COLO829 (cell line): Measurements from ENCODE around the gene ATG16L2.
A peak's percentile ranks its signal among the peaks of the same experiment; 100 is the strongest.

Source experiments
- DNase-seq: peaks from one replicate; pipeline ENCODE4 v3.0.0; 2012; ENCODE audit warnings: low spot score

Gene ATG16L2, protein sequence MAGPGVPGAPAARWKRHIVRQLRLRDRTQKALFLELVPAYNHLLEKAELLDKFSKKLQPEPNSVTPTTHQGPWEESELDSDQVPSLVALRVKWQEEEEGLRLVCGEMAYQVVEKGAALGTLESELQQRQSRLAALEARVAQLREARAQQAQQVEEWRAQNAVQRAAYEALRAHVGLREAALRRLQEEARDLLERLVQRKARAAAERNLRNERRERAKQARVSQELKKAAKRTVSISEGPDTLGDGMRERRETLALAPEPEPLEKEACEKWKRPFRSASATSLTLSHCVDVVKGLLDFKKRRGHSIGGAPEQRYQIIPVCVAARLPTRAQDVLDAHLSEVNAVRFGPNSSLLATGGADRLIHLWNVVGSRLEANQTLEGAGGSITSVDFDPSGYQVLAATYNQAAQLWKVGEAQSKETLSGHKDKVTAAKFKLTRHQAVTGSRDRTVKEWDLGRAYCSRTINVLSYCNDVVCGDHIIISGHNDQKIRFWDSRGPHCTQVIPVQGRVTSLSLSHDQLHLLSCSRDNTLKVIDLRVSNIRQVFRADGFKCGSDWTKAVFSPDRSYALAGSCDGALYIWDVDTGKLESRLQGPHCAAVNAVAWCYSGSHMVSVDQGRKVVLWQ

GRCh38 chr11:72814286-72815109 is at the start of gene ATG16L2:
Gene ATG16L2, plus strand, starts transcription at chr11:72814411. Its CDS starts 35 bp downstream, at chr11:72814446.
- DNase-seq, result peak; percentile 85

GRCh38 chr11:72764503-72764902 is 49.7 kb upstream of the ATG16L2 start:
- DNase-seq, result no peak

DNA sequence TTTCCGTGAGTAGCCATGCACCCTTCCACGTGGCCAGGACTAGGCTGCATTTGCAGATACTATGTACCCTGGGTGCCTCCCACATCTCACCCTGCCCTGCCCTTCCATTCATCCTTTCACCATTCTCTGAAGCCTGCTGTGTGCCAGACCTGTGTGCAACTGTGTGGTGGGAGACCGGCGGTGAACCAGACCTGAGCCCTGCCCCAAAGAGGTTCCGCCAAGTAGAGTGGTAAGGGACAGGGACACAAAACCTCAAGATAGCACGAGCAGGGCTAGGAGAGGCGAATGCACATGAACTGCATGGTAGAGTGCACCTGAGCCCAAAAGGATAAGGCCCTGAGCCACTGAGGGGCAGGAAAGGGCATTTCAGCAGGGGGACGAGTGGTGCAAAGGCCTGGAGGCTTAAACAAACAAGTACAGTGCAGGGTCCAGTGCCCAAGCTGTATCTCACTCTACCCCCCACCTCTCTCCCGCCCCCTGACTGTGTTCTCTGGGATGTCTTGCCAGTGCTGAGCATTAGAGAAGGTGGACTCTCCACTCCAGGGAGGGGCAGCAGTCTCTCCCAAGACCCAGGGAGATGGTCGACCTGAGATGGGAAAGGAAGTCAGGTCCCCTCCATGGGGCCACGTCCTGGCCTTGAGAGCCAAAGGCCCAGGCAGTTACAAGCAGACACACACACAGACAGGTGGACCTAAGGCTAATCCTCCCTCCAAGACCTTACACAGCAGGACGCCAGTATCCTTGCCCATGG is 47.9 kb upstream of the ATG16L2 start:
- no peak for DNase-seq

DNA sequence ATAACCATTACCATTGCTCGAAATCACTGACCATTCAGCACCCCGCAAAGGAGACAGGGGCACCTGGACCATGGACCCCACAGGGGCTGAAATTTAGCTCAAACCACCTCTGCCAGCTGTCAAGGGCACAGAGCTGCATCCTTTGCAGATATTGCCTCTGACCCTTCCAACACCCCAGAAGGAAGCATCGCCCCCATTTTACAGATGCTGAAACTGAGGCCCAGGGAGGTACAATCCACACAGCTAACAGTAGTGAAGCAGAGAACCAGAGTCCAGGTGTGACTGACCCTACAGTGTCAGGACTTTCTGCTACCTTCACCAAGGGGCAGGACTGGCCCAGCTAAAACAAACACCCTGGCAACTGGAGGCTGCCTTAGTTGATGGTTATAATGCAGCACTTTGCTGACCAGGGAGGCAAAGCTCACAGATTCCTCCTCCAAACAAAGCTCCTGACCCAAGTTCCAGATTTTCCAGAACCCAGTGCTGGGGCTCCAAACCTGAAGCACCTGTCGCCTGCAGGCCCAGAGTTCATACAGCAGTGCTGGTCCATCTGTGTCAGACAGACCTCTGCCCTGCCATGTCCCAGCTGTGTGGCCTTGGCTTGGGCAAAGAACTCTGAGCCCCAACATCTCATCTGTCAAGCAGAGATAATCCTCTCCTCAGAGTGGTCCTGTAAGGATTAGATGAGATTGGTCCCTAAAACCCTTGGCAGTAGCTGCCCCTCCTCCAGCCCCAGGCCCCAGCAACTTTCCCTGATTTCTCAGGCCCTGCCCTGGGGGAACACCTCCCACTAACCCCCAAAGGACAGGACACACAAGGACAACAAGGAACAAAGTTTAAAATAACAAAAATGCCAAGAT is 46.8 kb upstream of the ATG16L2 start:
- no peak for DNase-seq

- DNase-seq, result no peak
These were observed 45.6 kb upstream of the ATG16L2 start for GRCh38 chr11:72768581-72768980.

GRCh38 chr11:72769680-72770079 is 44.5 kb upstream of the ATG16L2 start:
- DNase-seq, result no peak

GRCh38 chr11:72770799-72771198 is 43.4 kb upstream of the ATG16L2 start:
- DNase-seq, result no peak

- DNase-seq, result no peak
These were observed 42.7 kb upstream of the ATG16L2 start for GRCh38 chr11:72771507-72771906.

DNA sequence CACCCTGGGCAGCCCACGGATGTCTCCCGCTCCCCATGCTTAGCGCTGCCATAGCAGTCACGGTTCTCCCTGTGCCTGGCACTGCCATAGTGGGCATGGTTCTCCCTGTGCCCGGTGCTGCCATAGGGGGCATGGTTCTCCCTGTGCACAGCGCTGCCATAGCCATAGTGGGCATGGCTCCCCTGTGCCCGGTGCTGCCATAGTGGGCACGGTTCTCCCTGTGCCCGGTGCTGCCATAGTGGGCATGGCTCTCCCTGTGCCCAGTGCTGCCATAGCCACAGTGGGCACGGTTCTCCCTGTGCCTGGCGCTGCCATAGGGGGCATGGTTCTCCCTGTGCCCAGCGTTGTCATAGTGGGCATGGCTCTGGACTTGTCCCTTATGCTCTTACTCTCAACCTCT is 42.2 kb upstream of the ATG16L2 start:
- DNase-seq, result no peak

- DNase-seq, result peak; percentile 33
These were observed 40.9 kb upstream of the ATG16L2 start for GRCh38 chr11:72773291-72773690.

- no peak for DNase-seq
These were observed 40.5 kb upstream of the ATG16L2 start for GRCh38 chr11:72773696-72774095.

- no peak for DNase-seq
These were observed 39.7 kb upstream of the ATG16L2 start for GRCh38 chr11:72774499-72774898.

- no peak for DNase-seq
These were observed 38.7 kb upstream of the ATG16L2 start for GRCh38 chr11:72775288-72776110.

DNA sequence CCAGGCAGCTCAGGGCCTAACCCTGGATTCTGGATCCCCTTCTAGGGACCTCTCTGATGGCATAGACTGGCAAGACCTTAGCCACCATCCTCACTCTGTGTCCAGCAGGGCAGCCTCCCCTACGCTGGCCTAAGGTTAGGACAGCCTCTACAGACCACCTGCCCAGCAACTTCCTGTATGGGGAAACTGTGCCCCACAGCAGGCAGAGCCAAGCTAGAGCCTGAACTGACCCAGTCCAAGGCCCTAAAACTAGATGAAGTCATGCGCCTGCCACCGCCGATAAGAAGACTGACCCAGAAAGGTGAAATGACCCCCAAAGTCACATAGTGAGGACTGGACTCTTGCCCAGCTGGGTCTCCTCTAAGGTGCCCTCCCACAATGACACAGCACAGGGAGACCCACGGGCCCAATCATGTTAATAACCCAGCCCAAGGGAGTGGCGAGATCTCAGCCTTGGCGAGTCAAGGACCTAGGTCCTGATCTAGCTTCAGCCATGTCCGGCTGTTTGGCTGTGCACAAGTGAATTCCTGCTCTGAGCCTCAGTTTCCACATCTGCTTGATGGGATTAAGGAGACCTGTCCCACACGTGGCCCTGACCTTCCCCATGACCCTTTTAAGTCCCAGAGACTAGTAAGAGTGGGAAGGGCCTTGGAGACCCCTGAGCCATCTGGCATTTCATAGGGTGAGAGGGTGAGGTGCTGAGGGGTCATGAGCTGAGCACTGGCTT is 37.9 kb upstream of the ATG16L2 start:
- no peak for DNase-seq

DNA sequence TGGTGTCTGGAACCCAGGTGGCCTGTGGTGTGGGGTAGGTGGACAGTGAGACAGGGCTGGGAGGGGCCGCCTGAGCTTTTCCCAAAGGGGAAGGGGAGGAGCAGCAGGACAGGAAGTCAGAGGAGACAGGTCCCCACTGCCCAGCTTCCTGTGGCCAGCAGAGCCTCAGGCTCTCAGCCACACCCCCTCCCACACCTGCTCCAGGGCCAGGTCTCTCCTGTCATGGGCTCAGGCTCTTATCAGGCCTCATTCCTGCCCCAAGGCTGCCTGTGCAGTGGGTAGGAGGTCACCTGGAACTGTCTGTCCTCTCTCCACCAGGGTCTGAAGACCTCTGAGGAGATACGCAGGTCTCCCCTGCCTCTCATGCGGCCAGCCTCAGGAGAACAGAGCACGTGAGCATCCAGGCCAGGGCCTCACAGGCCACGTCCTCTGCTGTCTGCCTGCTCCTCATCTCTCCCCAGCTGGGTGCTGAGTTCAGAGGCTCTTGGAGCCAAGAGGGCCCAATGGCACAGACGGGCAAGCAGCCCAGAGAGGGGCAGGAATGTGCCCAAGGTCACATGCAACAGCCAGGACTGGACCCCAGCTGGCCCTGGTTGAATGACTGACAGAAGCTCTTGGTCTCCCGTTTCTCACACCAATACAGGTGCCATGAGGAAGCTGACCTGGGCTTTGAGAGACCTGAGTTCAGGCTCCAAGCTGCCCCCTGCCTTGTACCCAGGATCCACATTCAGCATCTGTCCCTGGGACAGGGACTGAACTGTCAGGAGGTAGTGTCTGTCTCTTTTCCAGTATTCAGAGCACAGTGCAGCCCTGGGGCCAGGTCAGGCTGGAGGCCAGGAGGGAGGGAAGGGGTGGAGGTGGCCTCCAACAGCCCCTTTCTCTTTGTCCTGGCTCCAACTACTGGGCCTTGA is 37.1 kb upstream of the ATG16L2 start:
- no peak for DNase-seq

DNA sequence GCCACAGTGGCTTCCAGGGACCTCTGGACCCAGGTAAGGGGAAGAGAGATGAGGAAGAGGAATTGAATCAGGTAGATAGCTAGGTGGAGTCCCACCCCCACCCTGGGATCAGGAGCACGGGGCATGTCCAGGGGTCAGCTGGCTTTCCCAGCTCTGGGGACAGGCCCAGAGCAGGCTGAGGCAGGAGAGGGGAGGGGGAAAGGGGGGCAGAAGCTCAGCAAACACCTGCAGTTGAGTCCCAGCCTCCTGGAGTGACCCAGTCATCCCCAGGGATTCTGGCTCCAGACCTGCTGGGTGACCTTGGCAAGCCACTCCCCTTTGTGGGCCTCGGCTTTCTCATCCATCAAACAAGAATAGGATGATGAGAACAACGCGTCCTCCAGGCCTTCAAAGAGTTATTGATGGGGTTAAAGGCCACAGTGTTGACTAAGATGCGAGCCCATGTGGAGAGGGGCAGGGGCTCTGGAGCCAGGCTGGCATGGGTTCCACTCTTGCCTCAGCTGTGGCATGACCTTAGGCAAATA is 36.4 kb upstream of the ATG16L2 start:
- no peak for DNase-seq

- DNase-seq, result no peak
These were observed 35.4 kb upstream of the ATG16L2 start for GRCh38 chr11:72778535-72779494.
